GM19397 (cell line): ENCODE data around the gene PALD1.
"Not testable (repeated sequence)": the region's sequence is repeated elsewhere in the genome, so short reads cannot be mapped to it uniquely, and the experiment has no call there.

ENCODE experiments used
- ATAC-seq: cut with Tn5 transposase; IDR thresholded peaks from one replicate; pipeline ENCODE4 v1.9.1; 2021; ENCODE audit warnings: mild to moderate bottlenecking, moderate library complexity; ENCODE audit not compliant: unreplicated experiment

PALD1 gene

DNA sequence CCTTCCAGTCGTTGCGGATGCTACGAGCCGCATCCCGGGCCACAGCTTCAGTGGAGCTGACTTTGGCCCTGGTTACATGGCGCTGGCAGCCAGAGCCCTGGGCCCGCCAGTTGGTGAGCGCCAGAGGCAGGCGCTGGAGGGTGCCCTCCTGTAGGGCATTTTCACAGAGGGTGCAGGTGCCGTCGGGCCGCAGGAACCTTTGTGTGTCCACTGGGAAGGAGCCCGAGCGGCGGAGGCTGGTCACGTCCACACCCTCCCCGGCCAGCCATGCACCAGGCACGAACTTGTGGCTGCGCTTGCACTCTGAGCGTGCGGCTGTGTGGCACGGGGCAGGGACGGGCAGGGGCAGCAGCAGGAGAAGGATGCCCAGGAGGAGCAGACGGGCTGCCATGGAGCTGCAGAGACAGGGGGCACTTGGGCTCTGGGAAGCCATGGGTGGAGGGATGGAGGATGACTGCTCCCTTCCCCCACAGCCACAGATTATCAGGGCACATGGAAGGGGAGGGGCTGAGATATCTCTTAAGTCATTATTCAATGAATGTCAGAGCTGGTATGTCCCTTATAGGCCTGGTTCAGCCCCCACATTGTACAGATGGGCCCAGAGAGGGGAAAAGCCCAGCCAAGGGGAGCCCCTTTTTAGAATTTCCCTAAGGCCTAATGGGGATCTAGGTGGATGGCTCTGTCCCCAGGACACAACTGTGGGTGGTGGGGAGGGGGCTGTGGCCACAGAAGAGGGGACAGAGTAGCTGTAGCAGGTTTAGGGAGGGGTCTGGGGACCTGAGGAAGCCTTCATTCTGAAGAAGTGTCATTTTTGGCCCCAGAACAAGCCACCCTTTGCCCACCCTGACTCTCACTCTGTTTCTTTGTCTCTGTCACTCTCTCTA is 122.2 kb downstream of the PALD1 start:
- no peak for ATAC-seq

DNA sequence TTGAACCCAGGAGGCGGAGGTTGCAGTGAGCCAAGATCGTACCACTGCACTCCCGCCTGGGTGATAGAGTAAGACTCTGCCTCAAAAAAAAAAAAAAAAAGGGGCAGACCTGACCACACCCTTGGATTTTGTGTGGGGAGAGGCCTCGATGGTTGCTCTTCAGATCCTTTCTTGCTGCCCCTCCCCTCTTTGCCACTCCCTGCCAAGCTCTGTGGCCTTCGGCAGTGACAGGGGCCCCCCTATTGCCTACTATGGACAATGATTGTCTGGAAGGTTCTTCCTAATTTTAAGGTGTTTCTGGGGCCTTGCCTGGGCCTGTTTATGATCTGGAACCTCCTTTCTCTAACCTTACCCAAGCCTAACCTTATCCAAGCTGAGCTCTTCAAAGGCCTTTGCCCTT is 123.2 kb downstream of the PALD1 start:
- no peak for ATAC-seq

DNA sequence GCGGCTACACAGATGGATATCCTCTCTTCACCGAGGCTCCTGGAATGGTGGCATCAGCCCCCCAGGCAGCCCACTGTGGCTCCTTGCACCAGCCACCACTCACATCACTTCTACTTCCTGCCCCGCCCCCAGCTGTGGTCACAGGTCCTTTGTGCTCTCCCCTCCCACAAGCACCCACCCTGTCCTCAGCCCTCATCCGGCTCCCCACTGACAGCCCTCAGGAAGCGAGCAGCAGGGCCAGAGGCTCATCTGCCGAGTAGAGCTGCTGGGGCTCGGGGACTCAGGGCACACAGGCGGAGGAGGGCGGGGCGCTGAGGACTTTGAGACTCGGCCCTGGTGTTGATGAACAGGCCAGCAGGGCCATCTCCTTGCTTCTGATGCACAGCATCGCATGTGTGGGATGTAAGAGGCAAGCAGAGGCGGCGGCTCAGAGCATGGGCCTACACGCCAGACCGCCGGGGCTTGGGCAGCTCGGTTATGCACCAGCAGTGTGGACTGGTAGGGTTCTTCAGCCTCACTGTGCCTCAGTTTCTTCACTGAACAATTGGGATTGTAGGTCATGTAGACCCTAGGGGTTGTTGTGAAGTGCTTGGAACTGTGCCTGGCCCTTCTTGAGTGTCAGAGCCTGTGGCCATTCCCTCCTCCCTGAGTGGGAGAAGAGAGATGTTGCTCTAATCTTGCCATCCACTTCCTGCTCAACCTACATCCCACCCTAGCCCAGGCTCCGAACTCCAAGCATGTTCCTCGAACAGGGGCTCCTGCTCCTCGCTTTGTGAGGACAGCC is 124.3 kb downstream of the PALD1 start, which contains the start of gene PRF1:
PRF1 (minus strand) TSS at position 77 of the 784 bp plus-strand sequence. CDS start 1,839 bp downstream, outside the sequence.
- no peak for ATAC-seq

DNA sequence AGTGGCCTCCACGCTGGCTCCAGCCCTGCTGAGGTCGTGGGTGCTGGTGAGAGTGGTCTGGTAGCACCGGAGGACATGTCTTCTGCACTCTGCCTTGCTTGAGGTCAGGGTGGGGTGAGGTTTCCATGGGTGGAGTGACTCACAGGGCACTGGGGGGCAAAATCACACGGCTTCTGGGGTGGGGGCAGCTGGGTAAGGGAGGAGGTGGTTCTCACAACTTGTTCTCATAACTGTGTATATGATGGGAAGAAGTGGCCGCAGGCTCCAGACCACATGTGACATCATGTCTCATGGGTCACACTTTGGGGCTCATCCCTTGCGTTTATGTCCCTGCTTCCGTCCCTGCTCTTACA is 124.9 kb downstream of the PALD1 start:
- ATAC-seq: no peak

DNA sequence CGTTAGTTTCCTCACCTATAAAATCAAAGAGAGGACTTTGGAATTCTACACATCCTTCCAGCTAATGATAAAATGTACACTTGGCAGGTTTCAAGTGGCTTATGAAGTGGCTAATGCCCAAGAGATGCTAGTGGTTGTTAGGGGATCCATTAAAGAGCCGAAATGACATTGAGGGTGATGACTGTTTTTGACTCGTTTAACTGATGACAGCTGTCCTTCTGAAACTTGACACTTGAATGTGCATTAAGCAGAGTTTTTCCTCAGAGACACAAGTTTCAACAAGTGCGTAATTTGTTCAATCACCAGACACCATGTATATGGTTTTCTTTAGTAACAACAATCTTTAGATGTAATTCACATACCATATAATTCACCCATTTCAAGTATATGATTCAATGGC is 125.5 kb downstream of the PALD1 start:
- ATAC-seq: no peak

DNA sequence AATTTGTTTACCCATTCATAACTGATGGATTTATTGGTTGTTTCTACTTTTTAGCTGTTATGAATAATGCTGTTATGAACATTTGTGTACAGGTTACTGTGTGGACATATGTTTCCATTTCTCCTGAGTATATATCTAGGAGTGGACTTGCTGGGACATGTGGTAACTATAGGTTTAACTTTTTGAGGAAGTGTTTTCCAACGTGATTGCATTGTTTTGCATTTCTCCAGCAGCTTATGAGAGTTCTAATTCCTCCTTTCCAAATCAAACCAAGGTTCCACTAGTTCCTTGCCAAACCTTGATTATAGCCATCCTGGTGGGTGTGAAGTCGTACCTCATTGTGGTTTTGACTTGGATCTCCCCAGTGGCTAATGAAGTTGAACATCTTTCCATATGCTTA is 126.6 kb downstream of the PALD1 start:
- ATAC-seq: no peak

DNA sequence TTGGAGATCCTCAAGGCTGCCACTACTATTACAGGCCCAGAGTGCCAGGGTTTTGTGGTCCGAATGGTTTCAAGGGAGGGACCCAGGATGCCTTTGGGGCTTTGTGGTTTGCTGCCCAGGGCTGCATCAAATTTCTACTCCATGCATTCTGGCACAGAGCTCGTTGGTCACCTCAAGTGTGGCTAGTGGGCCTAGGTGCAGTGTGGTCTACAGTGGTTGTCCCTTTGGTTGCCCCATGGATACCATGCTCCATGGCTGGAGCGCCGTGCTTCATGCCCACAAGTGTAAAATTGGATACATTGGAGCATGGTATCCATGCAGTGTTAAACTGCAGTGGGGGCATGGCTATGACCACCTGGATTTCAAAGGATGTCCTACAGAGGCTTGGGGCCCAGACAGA is 129.4 kb downstream of the PALD1 start:
- no peak for ATAC-seq

DNA sequence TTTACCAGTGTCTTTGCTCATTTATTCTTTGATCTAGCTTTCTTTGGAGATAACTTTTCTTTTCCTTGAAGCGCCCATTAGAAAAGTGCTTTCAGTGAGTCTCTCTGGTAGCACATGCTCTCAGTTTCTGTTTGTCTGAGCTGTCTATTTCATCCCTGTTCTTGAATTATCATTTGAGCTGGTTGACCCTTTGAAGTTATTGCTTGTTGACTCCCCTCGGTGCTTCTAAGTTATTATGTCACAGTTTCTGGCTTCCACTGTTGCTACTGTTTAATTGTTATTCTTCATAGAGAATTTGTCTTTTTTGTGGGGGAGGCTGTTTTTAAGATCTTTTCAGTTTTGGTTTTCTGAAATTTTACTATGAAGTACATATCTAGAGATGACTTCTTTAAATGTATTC is 135.4 kb downstream of the PALD1 start:
- no peak for ATAC-seq

DNA sequence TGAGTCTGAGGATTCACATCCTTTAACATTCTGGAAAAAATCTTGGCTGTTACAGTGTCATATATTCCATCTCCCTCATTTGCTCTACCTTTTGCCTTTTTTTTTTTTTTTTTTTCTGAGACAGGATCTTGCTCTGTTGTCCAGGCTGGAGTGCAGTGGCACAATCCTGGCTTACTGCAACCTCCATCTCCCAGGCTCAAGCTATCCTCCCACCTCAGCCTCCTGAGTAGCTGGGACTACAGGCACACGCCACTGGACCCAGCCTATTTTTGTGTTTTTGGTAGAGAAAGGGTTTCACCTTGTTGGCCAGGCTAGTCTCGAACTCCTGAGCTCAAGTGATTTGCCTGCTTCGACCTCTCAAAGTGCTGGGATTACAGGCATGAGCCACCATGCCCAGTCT is 135.8 kb downstream of the PALD1 start:
- not testable (repeated sequence) for ATAC-seq

DNA sequence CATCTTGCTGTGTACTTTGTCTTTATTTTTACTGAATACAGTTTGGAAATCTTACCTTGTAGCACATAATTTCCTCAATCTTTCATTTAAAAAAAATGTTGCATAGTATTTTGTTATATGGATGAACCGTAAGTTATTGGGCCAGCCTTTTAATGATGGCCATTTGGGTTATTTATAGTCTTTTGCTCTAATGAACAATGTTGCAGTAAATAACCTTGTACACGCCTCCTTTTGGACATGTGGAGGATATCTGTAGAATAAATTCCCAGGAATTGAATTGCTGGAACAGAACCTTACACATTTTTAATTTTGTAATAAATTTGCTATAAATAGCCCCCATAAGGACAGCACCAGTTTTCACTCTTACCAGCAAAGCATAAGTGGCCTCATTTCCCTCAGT is 136.6 kb downstream of the PALD1 start:
- no peak for ATAC-seq

DNA sequence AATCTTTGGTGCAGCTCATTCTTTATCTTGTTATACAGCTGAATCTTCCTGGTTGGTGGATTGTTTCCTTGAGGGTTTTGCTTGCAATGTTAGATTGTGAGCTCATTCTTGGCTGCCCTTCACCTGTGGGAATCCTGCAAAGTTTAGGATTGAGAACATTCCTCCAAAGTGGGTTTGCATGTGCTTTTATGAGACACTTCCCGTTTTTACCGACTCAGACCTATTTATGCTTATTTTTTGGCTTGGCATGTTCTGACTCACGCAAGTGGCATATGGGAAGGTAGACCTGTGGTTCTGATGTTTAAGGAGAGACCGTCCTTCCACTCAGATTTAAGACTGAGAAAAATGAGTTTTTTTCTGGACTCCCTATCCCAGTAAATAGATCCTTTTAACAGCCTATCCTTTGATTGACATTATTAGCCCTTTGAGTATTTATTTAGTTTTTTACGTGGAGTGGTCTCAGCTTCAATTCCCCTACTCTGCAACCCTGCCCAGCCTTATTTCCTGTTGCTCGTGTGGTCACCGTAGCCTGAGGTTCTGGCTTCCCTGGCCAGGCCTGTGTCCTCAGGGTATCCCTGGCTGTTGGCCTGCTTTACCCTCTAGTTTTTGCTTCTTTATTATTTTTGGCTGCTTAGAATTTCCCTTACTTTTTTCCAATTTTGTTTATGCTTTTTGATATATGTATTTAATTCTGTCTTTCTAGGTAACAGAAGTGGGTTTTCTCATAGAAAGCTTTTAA is 137.4 kb downstream of the PALD1 start:
- ATAC-seq: no peak

DNA sequence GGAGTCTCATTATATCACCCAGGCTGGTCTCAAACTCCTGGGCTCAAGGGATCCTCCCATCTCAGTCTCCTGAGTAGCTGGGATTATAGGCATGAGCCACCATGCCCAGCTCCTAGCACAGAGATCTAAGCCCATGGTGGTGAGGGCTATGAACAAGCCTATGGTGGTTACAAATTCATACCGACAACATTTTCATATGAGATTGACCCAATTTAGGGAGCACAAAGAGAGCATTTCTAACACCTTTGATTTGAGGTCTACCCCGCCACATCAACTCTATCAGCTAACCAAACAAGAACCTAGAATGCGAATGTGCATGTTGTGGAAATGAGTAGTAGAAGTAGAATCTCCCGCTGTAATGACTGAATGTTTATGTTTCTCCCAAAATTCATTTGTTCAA is 138.2 kb downstream of the PALD1 start:
- no peak for ATAC-seq
